CD1c-positive myeloid dendritic cell (primary cell): Measurements from ENCODE around the gene NT5C1A.

ENCODE experiments used
- DNase-seq: peaks from one replicate; pipeline ENCODE4 v3.0.0-alpha.2; 2016; ENCODE audit errors: extremely low spot score

Gene NT5C1A

GRCh38 chr1:39689635-39690034 lies 17.7 kb upstream of the NT5C1A start:
- DNase-seq: no peak

- DNase-seq: no peak
Observed at GRCh38 chr1:39689214-39689613, 17.3 kb upstream of the NT5C1A start.

GRCh38 chr1:39688706-39689105 lies 16.8 kb upstream of the NT5C1A start:
- DNase-seq: no peak

- no peak for DNase-seq
Observed at GRCh38 chr1:39687243-39687642, 15.3 kb upstream of the NT5C1A start.

GRCh38 chr1:39685071-39685470 lies 13.2 kb upstream of the NT5C1A start:
- no peak for DNase-seq

- DNase-seq: no peak
Observed at GRCh38 chr1:39684313-39684664, 12.4 kb upstream of the NT5C1A start.

- peak; percentile 14 for DNase-seq
Observed at GRCh38 chr1:39683591-39684312, 11.8 kb upstream of the NT5C1A start.

GRCh38 chr1:39681999-39682398 lies 10.1 kb upstream of the NT5C1A start:
- DNase-seq: no peak

- no peak for DNase-seq
Observed at GRCh38 chr1:39681294-39681693, 9.4 kb upstream of the NT5C1A start.

GRCh38 chr1:39680751-39681150 lies 8.8 kb upstream of the NT5C1A start:
- no peak for DNase-seq

- DNase-seq: no peak
Observed at GRCh38 chr1:39679821-39680220, 7.9 kb upstream of the NT5C1A start.

- no peak for DNase-seq
Observed at GRCh38 chr1:39678889-39679288, 7.0 kb upstream of the NT5C1A start.

- no peak for DNase-seq
Observed at GRCh38 chr1:39677645-39678044, 5.7 kb upstream of the NT5C1A start.

GRCh38 chr1:39676948-39677548 lies 5.1 kb upstream of the NT5C1A start:
- no peak for DNase-seq

GRCh38 chr1:39675220-39675619 lies 3.3 kb upstream of the NT5C1A start:
- DNase-seq: no peak

- DNase-seq: no peak
Observed at GRCh38 chr1:39673215-39673614, 1.3 kb upstream of the NT5C1A start.

GRCh38 chr1:39672551-39672947 lies 642 bp upstream of the NT5C1A start:
- DNase-seq: no peak

- no peak for DNase-seq
Observed at GRCh38 chr1:39671433-39671792, 494 bp downstream of the NT5C1A start.

- DNase-seq: no peak
Observed at GRCh38 chr1:39670689-39671088, 1.2 kb downstream of the NT5C1A start.

GRCh38 chr1:39668894-39669293 lies 3.0 kb downstream of the NT5C1A start:
- DNase-seq: no peak

GRCh38 chr1:39668111-39668510 lies 3.8 kb downstream of the NT5C1A start:
- DNase-seq: no peak

GRCh38 chr1:39666772-39667171 lies 5.1 kb downstream of the NT5C1A start:
- DNase-seq: peak; percentile 10

GRCh38 chr1:39663559-39663958 lies 8.3 kb downstream of the NT5C1A start:
- peak; percentile 6 for DNase-seq

GRCh38 chr1:39662861-39663260 lies 9.0 kb downstream of the NT5C1A start:
- no peak for DNase-seq
